IMR-90 (cell line): ENCODE data around the gene RPS27. TPM values are rescaled to one million over a fixed set of nuclear protein-coding genes. Genes with fewer than 3 reads are reported as not detected.
A peak's percentile ranks its signal among the peaks of the same experiment; 100 is the strongest.

Source experiments
- ATAC-seq: fragments of 200-7000 bp; cut with Tn5 transposase; 2 replicates; pipeline ENCODE4 v1.9.1; 2020; ENCODE audit warnings: low read depth, mild to moderate bottlenecking, moderate library complexity
- BruUV-seq: library from RNA; stranded (reverse); fragments of 400-500 nt; replicated peaks from 2 replicates; lab custom pipeline; 2021; lab: Mats Ljungman, UMichigan
- CTCF ChIA-PET: fragments of 300-600 bp; formaldehyde crosslinking; extraction: SDS; loops from one replicate; lab custom pipeline; 2021; ENCODE audit warnings: antibody characterized with exemption; lab: Yijun Ruan, JAX
- POLR2A ChIA-PET: fragments of 300-600 bp; sonication (Branson Sonifier 250); formaldehyde crosslinking; loops from one replicate; lab custom pipeline; 2022; ENCODE audit warnings: antibody characterized with exemption; ENCODE audit not compliant: unreplicated experiment; lab: Charles Lee
- DNase-seq: peaks from one replicate; pipeline ENCODE4 v3.0.0; 2013
- H2AFZ ChIP-seq: replicated peaks from 2 replicates; pipeline ENCODE3; 2013; ENCODE audit warnings: low read length, mild to moderate bottlenecking; ENCODE audit not compliant: poor library complexity
- H2AK5ac ChIP-seq: 2 replicates; pipeline ENCODE4 v1.6.1; 2013; ENCODE audit warnings: low read depth, low read length, inconsistent platforms
- H2AK9ac ChIP-seq: replicated peaks from 2 replicates; pipeline ENCODE3; 2013; ENCODE audit warnings: mild to moderate bottlenecking, low read depth, low read length, moderate library complexity; ENCODE audit not compliant: poor library complexity
- H2BK120ac ChIP-seq: 2 replicates; pipeline ENCODE4 v1.6.1; 2013; ENCODE audit warnings: low read depth, low read length, inconsistent platforms
- H2BK15ac ChIP-seq: 3 replicates; pipeline ENCODE4 v1.6.1; 2013; ENCODE audit warnings: low read depth, low read length, inconsistent platforms
- H2BK20ac ChIP-seq: 2 replicates; pipeline ENCODE4 v1.6.1; 2013; ENCODE audit warnings: low read depth, mild to moderate bottlenecking, inconsistent platforms, low read length, moderate library complexity
- H2BK5ac ChIP-seq: 2 replicates; pipeline ENCODE4 v1.6.1; 2013; ENCODE audit warnings: mild to moderate bottlenecking, low read depth, low read length, inconsistent platforms; ENCODE audit not compliant: poor library complexity, severe bottlenecking
- H3K14ac ChIP-seq: replicated peaks from 2 replicates; pipeline ENCODE4 v1.6.1; 2013; ENCODE audit warnings: low read depth, low read length, inconsistent platforms
- H3K18ac ChIP-seq: 2 replicates; pipeline ENCODE4 v1.6.1; 2013; ENCODE audit warnings: low read depth, low read length, control low read depth
- H3K23ac ChIP-seq: 2 replicates; pipeline ENCODE4 v1.6.1; 2013; ENCODE audit warnings: low read depth, low read length, inconsistent platforms
- H3K27ac ChIP-seq: 2 replicates; pipeline ENCODE4 v1.5.1; 2013; ENCODE audit warnings: mild to moderate bottlenecking, control low read depth, low read length; ENCODE audit not compliant: insufficient read depth
- H3K27me3 ChIP-seq: 2 replicates; pipeline ENCODE4 v1.6.1; 2013; ENCODE audit warnings: low read length; ENCODE audit not compliant: control insufficient read depth, insufficient read depth
- H3K36me3 ChIP-seq: 2 replicates; pipeline ENCODE4 v1.6.1; 2013; ENCODE audit warnings: low read length, mixed read lengths; ENCODE audit not compliant: control insufficient read depth, insufficient read depth
- H3K4ac ChIP-seq: 2 replicates; pipeline ENCODE4 v1.6.1; 2013; ENCODE audit warnings: low read depth, low read length, inconsistent platforms
- H3K4me1 ChIP-seq: 2 replicates; pipeline ENCODE4 v1.6.1; 2013; ENCODE audit warnings: low read length, mixed read lengths; ENCODE audit not compliant: control insufficient read depth, insufficient read depth
- H3K4me2 ChIP-seq: 2 replicates; pipeline ENCODE4 v1.6.1; 2013; ENCODE audit warnings: low read depth, mild to moderate bottlenecking, control low read depth, low read length, moderate library complexity
- H3K4me3 ChIP-seq: 2 replicates; pipeline ENCODE4 v1.5.1; 2013; ENCODE audit warnings: low read depth, mild to moderate bottlenecking, control low read depth, low read length, moderate library complexity; ENCODE audit not compliant: insufficient read depth
- H3K56ac ChIP-seq: 2 replicates; pipeline ENCODE4 v1.6.1; 2013; ENCODE audit warnings: low read length, inconsistent platforms; ENCODE audit not compliant: insufficient read depth; ENCODE audit errors: extremely low read depth
- H3K79me1 ChIP-seq, 2 experiments: 2 replicates each; pipeline ENCODE4 v1.6.1; 2013; ENCODE audit warnings: low read length in 2 of 2, inconsistent platforms in 1 of 2, low read depth in 1 of 2
- H3K9ac ChIP-seq: 2 replicates; pipeline ENCODE4 v1.6.1; 2013; ENCODE audit warnings: low read depth, low read length, control low read depth
- H3K9me1 ChIP-seq: 2 replicates; pipeline ENCODE4 v1.6.1; 2013; ENCODE audit warnings: low read length, inconsistent platforms; ENCODE audit not compliant: insufficient read depth
- H3K9me3 ChIP-seq: 2 replicates; pipeline ENCODE4 v1.6.1; 2013; ENCODE audit warnings: low read length; ENCODE audit not compliant: control insufficient read depth, insufficient read depth
- H4K20me1 ChIP-seq: 2 replicates; pipeline ENCODE4 v1.6.1; 2013; ENCODE audit warnings: low read length, inconsistent platforms; ENCODE audit not compliant: insufficient read depth
- H4K5ac ChIP-seq: 2 replicates; pipeline ENCODE4 v1.6.1; 2013; ENCODE audit warnings: mild to moderate bottlenecking, low read depth, low read length, control low read depth
- H4K8ac ChIP-seq, 2 experiments: 2 replicates each; pipeline ENCODE4 v1.6.1; 2013; ENCODE audit warnings: low read depth in 2 of 2, low read length in 2 of 2, control low read depth in 1 of 2, inconsistent platforms in 1 of 2
- H4K91ac ChIP-seq: 2 replicates; pipeline ENCODE4 v1.6.1; 2013; ENCODE audit warnings: low read depth, low read length, inconsistent platforms; ENCODE audit not compliant: insufficient read depth
- POLR2A ChIP-seq: IDR thresholded peaks from 2 replicates; pipeline ENCODE4 v1.6.1; 2012; ENCODE audit warnings: mild to moderate bottlenecking, low read depth, low read length
- WGBS, 2 experiments: methylation state at CpG; one replicate each; pipeline versions ENCODE4 v1.1.5 to v1.1.7; 2013; ENCODE audit warnings: missing lambda C conversion rate in 2 of 2; ENCODE audit not compliant: insufficient read length in 1 of 2; ENCODE audit errors: extremely low coverage in 2 of 2; 5-methylcytosine and 5-hydroxymethylcytosine counted together
- dilution Hi-C: fragments of 300-500 bp; cut with HindIII; formaldehyde crosslinking; loops from one replicate; pipeline ENCODE4 v1.14.3; 2018; ENCODE audit warnings: low sequenced_read_pairs; ENCODE audit not compliant: unreplicated experiment
- in situ Hi-C: fragments of 300-500 bp; cut with MboI; formaldehyde crosslinking; loops from 3 replicates; pipeline ENCODE4 v1.14.3; 2019; ENCODE audit warnings: low sequenced_read_pairs, inconsistent platforms, mixed read lengths
- intact Hi-C: fragments of 100-400 bp; cut with micrococcal nuclease; formaldehyde crosslinking; loops from 2 replicates; pipeline ENCODE4 v1.10.0; 2022
- polyA plus RNA-seq, 3 experiments: library from polyadenylated mRNA; depleted of rRNA; stranded (reverse); fragments of >200 nt; gene quantifications; 2 replicates each; pipeline ENCODE4 v1.2.3, GENCODE V29; 2012; ENCODE audit warnings: low replicate concordance in 1 of 3
- total RNA-seq: library from RNA; depleted of rRNA; stranded (reverse); fragments of >200 nt; gene quantifications from 2 replicates; pipeline ENCODE4 v1.2.3, GENCODE V29; 2012
- TF ChIP-seq, protein P1 (sequence below): conservative IDR thresholded peaks from 2 replicates; pipeline ENCODE4 v1.5.1; 2012; ENCODE audit warnings: mild to moderate bottlenecking, low read depth, low read length, improper control_type of control experiment

The RPS27 gene
- total and polyA plus RNA-seq, 2 of the 4 experiments (the other 2 are of a cell fraction): 320 to 6,236 TPM

DNA sequence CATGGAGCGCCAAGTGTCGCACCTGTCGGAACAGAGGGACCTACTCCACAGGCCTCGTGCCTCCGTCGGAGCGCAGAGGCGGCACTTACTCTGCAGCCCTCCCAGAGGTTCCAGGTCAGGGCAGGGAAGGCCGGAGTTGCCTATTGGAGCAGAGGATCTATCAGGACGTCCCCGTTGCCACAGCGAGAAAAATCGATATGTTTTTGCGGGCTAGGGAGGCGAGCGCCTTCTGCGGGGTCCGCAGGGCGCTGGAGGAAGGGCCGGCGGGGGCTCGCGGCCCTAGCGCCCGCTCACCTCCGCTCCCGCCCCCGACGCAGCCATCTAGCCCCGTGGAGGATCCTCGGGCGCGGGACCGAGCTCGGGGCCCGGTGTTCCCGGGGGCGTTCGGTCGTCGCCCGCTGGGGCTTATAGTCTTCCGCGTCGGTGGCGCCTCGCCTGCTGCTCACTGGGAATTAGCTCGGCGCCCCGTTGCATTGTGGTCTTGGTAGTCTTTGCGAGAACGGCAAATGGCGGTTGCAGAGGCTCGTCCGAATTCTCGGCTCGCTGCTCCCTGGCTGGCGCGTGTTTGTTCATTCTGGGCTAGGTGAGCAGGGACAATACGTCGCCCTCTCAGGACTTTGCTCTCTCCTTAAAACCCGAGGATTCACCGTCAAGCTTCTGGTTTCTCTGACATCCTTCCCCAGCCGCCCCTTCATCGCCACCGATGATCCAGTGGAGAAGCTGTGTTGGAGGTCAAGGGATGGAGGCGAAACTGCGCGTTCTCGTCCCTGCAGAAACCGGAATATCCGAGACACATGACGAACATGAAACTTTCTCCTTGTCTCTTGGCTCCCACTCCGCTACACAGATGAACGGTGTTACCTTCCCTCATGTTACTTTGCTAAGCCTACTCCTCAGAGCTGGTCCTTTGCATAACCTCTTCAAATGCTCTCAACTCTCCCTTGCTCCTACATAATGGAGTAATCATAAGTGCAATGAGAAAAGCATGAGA is 13.0 kb upstream of the RPS27 start, which contains the start of gene JTB:
Gene JTB, minus strand, starts transcription at position 425 of the 991 bp plus-strand sequence. Its CDS starts 422 bp downstream, at position 3.
- peaks cover 36% of the 10 kb centered on the region for H3K36me3 ChIP-seq
- peak within 1 kb of the TSS; percentile 96 for H2AK9ac ChIP-seq
- peak within 1 kb of the TSS; percentile 62 for H4K5ac ChIP-seq
- peak; percentile 76 for TF ChIP-seq POLR2A
- TF ChIP-seq, protein P1, sequence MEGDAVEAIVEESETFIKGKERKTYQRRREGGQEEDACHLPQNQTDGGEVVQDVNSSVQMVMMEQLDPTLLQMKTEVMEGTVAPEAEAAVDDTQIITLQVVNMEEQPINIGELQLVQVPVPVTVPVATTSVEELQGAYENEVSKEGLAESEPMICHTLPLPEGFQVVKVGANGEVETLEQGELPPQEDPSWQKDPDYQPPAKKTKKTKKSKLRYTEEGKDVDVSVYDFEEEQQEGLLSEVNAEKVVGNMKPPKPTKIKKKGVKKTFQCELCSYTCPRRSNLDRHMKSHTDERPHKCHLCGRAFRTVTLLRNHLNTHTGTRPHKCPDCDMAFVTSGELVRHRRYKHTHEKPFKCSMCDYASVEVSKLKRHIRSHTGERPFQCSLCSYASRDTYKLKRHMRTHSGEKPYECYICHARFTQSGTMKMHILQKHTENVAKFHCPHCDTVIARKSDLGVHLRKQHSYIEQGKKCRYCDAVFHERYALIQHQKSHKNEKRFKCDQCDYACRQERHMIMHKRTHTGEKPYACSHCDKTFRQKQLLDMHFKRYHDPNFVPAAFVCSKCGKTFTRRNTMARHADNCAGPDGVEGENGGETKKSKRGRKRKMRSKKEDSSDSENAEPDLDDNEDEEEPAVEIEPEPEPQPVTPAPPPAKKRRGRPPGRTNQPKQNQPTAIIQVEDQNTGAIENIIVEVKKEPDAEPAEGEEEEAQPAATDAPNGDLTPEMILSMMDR: no peak; the same call in 1 of the 2 replicates
- H3K14ac ChIP-seq: peak within 1 kb of the TSS; percentile 98
- WGBS, 2 experiments: 0% methylated on average over 54 of the region's 75 CpGs; no CpG with 5 or more reads in 1 of the 2 experiments
- peak within 1 kb of the TSS; percentile 100 for H3K23ac ChIP-seq
- peak; percentile 78 for DNase-seq
- peaks cover 17 to 45% of the 10 kb centered on the region in 2 experiments for H3K79me1 ChIP-seq
- peak within 1 kb of the TSS; percentile 76 for H4K91ac ChIP-seq
- peak within 1 kb of the TSS; percentile 51 to 96 for H4K8ac ChIP-seq
- H3K4me3 ChIP-seq: peak within 1 kb of the TSS; percentile 65
- peak within 1 kb of the TSS; percentile 87 for H3K9ac ChIP-seq
- peak within 1 kb of the TSS; percentile 61 for H2BK5ac ChIP-seq
- H4K20me1 ChIP-seq: no peaks in the 10 kb centered on the region
- TSS peak; percentile 22 for BruUV-seq
- intact Hi-C loops (no loop called here), dilution Hi-C loops (no loop called here), in situ Hi-C loops (loop anchor here (10.0 kb wide), 1 partner anchor 303 kb away; the partner anchor contains the start of genes ILF2 and NPR1)
- H2BK120ac ChIP-seq: peak within 1 kb of the TSS; percentile 35
- peak within 1 kb of the TSS; percentile 46; the same call in 1 of the 2 replicates for H3K18ac ChIP-seq
- peak within 1 kb of the TSS; percentile 55; the same call in 1 of the 2 replicates for H2BK20ac ChIP-seq
- ATAC-seq: peak; percentile 95
- H2AK5ac ChIP-seq: peak within 1 kb of the TSS; percentile 79
- H2AFZ ChIP-seq: peak within 1 kb of the TSS; percentile 96
- H3K27ac ChIP-seq: peak within 1 kb of the TSS; percentile 60
- H3K9me3 ChIP-seq: no peaks in the 10 kb centered on the region
- peaks cover 16% of the 10 kb centered on the region for H3K9me1 ChIP-seq
- POLR2A ChIA-PET: interaction anchor here (0.6 to 1.0 kb wide), 3 partner anchors 10 to 22 kb away, joined by 3 to 12 read pairs (median 3); partner anchors contain the start of genes CREB3L4 and SLC39A1
- no peaks in the 10 kb centered on the region; the same call in 1 of the 2 replicates for H3K4me1 ChIP-seq
- peak within 1 kb of the TSS; percentile 92 for H3K4me2 ChIP-seq
- H3K4ac ChIP-seq: peak within 1 kb of the TSS; percentile 95
- H2BK15ac ChIP-seq: peak within 1 kb of the TSS; percentile 27; the same call in 2 of the 3 replicates
- CTCF ChIA-PET: interaction anchor here (1.0 kb wide), 1 partner anchor 10 kb away, joined by 4 read pairs; the partner anchor contains the start of gene CREB3L4
- H3K56ac ChIP-seq: peak within 1 kb of the TSS; percentile 54
- H3K27me3 ChIP-seq: no peaks in the 10 kb centered on the region
